Breast epithelium (tissue), 3 donors: ENCODE data around the gene CTIF.

Source experiments
- CTCF ChIP-seq, 3 donors: fragments of 450-650 bp; IDR thresholded peaks; one replicate each; pipeline ENCODE4 v1.5.1; 2016 to 2017; ENCODE audit warnings: antibody characterized with exemption in 3 of 3, mild to moderate bottlenecking in 3 of 3, moderate library complexity in 3 of 3
- POLR2AphosphoS5 ChIP-seq, 3 donors: sonication (generic); formaldehyde crosslinking; IDR thresholded peaks; one replicate each; pipeline ENCODE4 v1.6.1; 2017; ENCODE audit warnings: antibody characterized with exemption in 3 of 3

DNA sequence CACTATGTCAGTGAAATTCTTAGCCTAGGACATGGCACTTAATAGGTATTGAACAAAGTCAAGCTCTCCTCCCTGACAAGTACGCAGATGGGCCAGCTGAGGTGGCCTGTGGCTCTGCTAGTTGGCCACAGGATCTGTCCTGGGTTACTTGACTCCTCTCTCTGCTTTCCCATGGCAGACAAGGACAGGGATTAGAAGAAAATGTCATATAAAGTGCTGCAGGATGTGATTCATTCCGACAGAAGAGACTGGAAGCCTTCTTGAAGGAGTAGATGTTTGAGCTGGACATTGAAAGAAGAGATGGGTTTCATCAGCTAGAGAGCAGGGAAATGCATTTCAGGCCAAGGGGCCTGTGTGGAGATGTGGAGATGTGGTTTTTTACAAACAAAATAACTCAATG, 365.3 kb downstream of the CTIF start:
- TF ChIP-seq CTCF (IDR thresholded peaks at IDR 0.05) (no peak), POLR2AphosphoS5 (IDR thresholded peaks at IDR 0.05) (no peak)
